ENCODE measurements around the gene SUSD4. TPM values are rescaled to one million over a fixed set of nuclear protein-coding genes. Genes with fewer than 3 reads are reported as not detected.

SUSD4 gene
- total and polyA plus RNA-seq, 9 of the 15 experiments (the other 6 are each of a cell fraction or from before 2014, with no cell fraction given) = 0.06 to 1.7 (median 0.09) TPM; not detected in 4

- TF ChIP-seq ZNF592 (IDR thresholded peaks at IDR 0.05) = no peak
Measured at GRCh38 chr1:223413216-223413615, 49.2 kb upstream of the SUSD4 start (continued).

GRCh38 chr1:223411710-223412109, 47.7 kb upstream of the SUSD4 start:
- Histone ChIP-seq H3K9me3 (replicated peaks; ENCODE audit: control insufficient read depth, insufficient read depth, low read depth, low read length) (no peaks in the 10 kb centered on the region), H3K9ac (ENCODE audit: insufficient read depth in 1 of 2, low read depth in 2 of 2, low read length in 2 of 2) (no peak overlapping the region), H3K4me1 (replicated peaks in 1 of 2; ENCODE audit: control insufficient read depth in 2 of 2, insufficient read depth in 2 of 2, low read length in 2 of 2) (no peaks in the 10 kb centered on the region), H3K4me3 (no peak overlapping the region), H2AFZ (ENCODE audit: low read depth, low read length) (no peak overlapping the region), H3K79me2 (ENCODE audit: control insufficient read depth, insufficient read depth, low read length) (no peaks in the 10 kb centered on the region), H3K27me3 (ENCODE audit: control insufficient read depth in 2 of 2, insufficient read depth in 2 of 2, low read length in 2 of 2) (no peaks in the 10 kb centered on the region), H3K36me3 (ENCODE audit: control insufficient read depth, insufficient read depth, low read length) (no peaks in the 10 kb centered on the region), H3K9me1 (ENCODE audit: control insufficient read depth, insufficient read depth, low read length) (no peaks in the 10 kb centered on the region), H4K20me1 (replicated peaks; ENCODE audit: control insufficient read depth, insufficient read depth, low read length) (no peaks in the 10 kb centered on the region), H3K27ac (ENCODE audit: extremely low read depth, low read depth, low read length) (no peak overlapping the region), H3K4me2 (ENCODE audit: insufficient read depth, low read length) (no peak overlapping the region)
- BruUV-seq (replicated peaks) = no TSS peak
- in situ Hi-C loops (cut with MboI) (no loop called here), intact Hi-C loops (cut with micrococcal nuclease) (no loop called here)
- DNase-seq (ENCODE audit: extremely low read depth in 1 of 4, low spot score in 3 of 4) (no peak), ATAC-seq (no peak), FAIRE-seq (no peak)
- POLR2A ChIA-PET = no interaction called here
- CTCF ChIA-PET (ENCODE audit: low intra/inter-chr PET ratio) = no interaction called here
- TF ChIP-seq EHMT2 (IDR thresholded peaks at IDR 0.05) = no peak
- TF ChIP-seq CREM (IDR thresholded peaks at IDR 0.05; ENCODE audit: low read depth) = no peak
- TF ChIP-seq TRIM25 (IDR thresholded peaks at IDR 0.05; ENCODE audit: borderline replicate concordance) = no peak
- no peak for TF ChIP-seq ZNF274 (IDR thresholded peaks at IDR 0.05; ENCODE audit: borderline replicate concordance, low read depth, low read length)
- TF ChIP-seq ZNF609 (CRISPR knock-in tag; IDR thresholded peaks at IDR 0.05; ENCODE audit: borderline replicate concordance) = no peak
- TF ChIP-seq POLR2AphosphoS2 (IDR thresholded peaks at IDR 0.05; ENCODE audit: low read length) = no peak
- no peak for TF ChIP-seq ATF4 (CRISPR knock-in tag; IDR thresholded peaks at IDR 0.05)
- no peak for TF ChIP-seq ZC3H11A (IDR thresholded peaks at IDR 0.05; ENCODE audit: low read depth, low read length)

All from K562 (cell line).